K562 (cell line): ENCODE measurements around the gene CAPZB. TPM values are rescaled to one million over a fixed set of nuclear protein-coding genes. Genes with fewer than 3 reads are reported as not detected.

Experiments
- ATAC-seq: fragments of 200-7000 bp; cut with Tn5 transposase; 3 replicates; pipeline ENCODE4 v1.9.1; 2020; ENCODE audit warnings: moderate library complexity
- BruUV-seq: library from RNA; stranded (reverse); fragments of 400-500 nt; replicated peaks from 2 replicates; lab custom pipeline; 2021; lab: Mats Ljungman, UMichigan
- CTCF ChIA-PET: fragments of 300-600 bp; formaldehyde crosslinking; extraction: SDS; loops from one replicate; lab custom pipeline; 2021; ENCODE audit warnings: low intra/inter-chr PET ratio; lab: Yijun Ruan, JAX
- POLR2A ChIA-PET: fragments of 300-600, 350-650 bp; sonication (Branson Sonifier 250); formaldehyde crosslinking; extraction: SDS; loops from one replicate; lab custom pipeline; 2021; ENCODE audit warnings: antibody characterized with exemption, inconsistent platforms; lab: Yijun Ruan, JAX
- DNase-seq, 4 experiments: peaks; one replicate each; pipeline versions ENCODE4 v3.0.0 to v3.0.0-alpha.2; 2011 to 2018; ENCODE audit warnings: low spot score in 3 of 4, mixed read lengths in 3 of 4; ENCODE audit errors: extremely low read depth in 1 of 4
- FAIRE-seq: peaks from 2 replicates; lab custom pipeline; 2011; peaks lifted over from hg19 to GRCh38; lab: Jason Lieb, UNC
- H2AFZ ChIP-seq: 2 replicates; pipeline ENCODE4 v1.6.0; 2011; ENCODE audit warnings: low read depth, low read length, control low read depth, inconsistent platforms
- H3K27ac ChIP-seq: fragments of 200-600 bp; 3 replicates; pipeline ENCODE4 v1.8.0; 2011; ENCODE audit warnings: low read depth, mild to moderate bottlenecking, control low read depth, inconsistent platforms, low read length, moderate library complexity, mixed read lengths; ENCODE audit errors: extremely low read depth
- H3K27me3 ChIP-seq, 2 experiments: fragments of 300-600 bp in 1 of 2; 2 replicates in 1 of 2; 3 replicates in 1 of 2; pipeline versions ENCODE4 v1.6.0 to v1.8.0; 2011; ENCODE audit warnings: inconsistent platforms in 2 of 2, low read length in 2 of 2, mild to moderate bottlenecking in 1 of 2, mixed read lengths in 1 of 2, moderate library complexity in 1 of 2; ENCODE audit not compliant: control insufficient read depth in 2 of 2, insufficient read depth in 2 of 2
- H3K36me3 ChIP-seq: fragments of 300-600 bp; 3 replicates; pipeline ENCODE4 v1.8.0; 2011; ENCODE audit warnings: mild to moderate bottlenecking, low read length, inconsistent platforms; ENCODE audit not compliant: control insufficient read depth, insufficient read depth
- H3K4me1 ChIP-seq, 2 experiments: fragments of 200-600 bp in 1 of 2; replicated peaks in 1 of 2; 2 replicates in 1 of 2; 3 replicates in 1 of 2; pipeline versions ENCODE4 v1.5.1 to v1.8.0; 2011; ENCODE audit warnings: inconsistent platforms in 2 of 2, low read length in 2 of 2, mild to moderate bottlenecking in 1 of 2, mixed read lengths in 1 of 2, moderate library complexity in 1 of 2; ENCODE audit not compliant: control insufficient read depth in 2 of 2, insufficient read depth in 2 of 2
- H3K4me2 ChIP-seq: 2 replicates; pipeline ENCODE4 v1.6.1; 2011; ENCODE audit warnings: low read length, control low read depth, inconsistent platforms, mixed read lengths; ENCODE audit not compliant: insufficient read depth
- H3K4me3 ChIP-seq: fragments of 200-600 bp; sonication (generic), shearing (Covaris generic); 2 replicates; pipeline ENCODE4 v1.5.1; 2016; ENCODE audit warnings: control low read depth, inconsistent platforms
- H3K79me2 ChIP-seq: fragments of 200-600 bp; 3 replicates; pipeline ENCODE4 v1.8.0; 2011; ENCODE audit warnings: low read length, inconsistent platforms; ENCODE audit not compliant: control insufficient read depth, insufficient read depth
- H3K9ac ChIP-seq, 2 experiments: 2 replicates each; pipeline versions ENCODE4 v1.6.0 to v1.6.1; 2011; ENCODE audit warnings: low read depth in 2 of 2, low read length in 2 of 2, control low read depth in 1 of 2, inconsistent platforms in 1 of 2, mild to moderate bottlenecking in 1 of 2, mixed read lengths in 1 of 2; ENCODE audit not compliant: insufficient read depth in 1 of 2
- H3K9me1 ChIP-seq: one replicate; pipeline ENCODE4 v1.6.0; 2011; ENCODE audit warnings: inconsistent platforms, mild to moderate bottlenecking, low read length, moderate library complexity; ENCODE audit not compliant: control insufficient read depth, insufficient read depth
- H3K9me3 ChIP-seq: replicated peaks from 2 replicates; pipeline ENCODE4 v1.5.1; 2011; ENCODE audit warnings: low read depth, low read length, inconsistent platforms; ENCODE audit not compliant: control insufficient read depth, insufficient read depth
- H4K20me1 ChIP-seq: replicated peaks from 2 replicates; pipeline ENCODE4 v1.6.1; 2011; ENCODE audit warnings: low read length, inconsistent platforms, mixed read lengths; ENCODE audit not compliant: control insufficient read depth, insufficient read depth
- CBX1 ChIP-seq: sonication (generic); IDR thresholded peaks from 2 replicates; pipeline ENCODE4 v1.6.1; 2016; ENCODE audit warnings: antibody characterized with exemption, low read depth, mild to moderate bottlenecking
- CREBBP ChIP-seq: IDR thresholded peaks from one replicate; pipeline ENCODE4 v1.6.1; 2012; ENCODE audit warnings: low read depth, mild to moderate bottlenecking, control low read depth, inconsistent platforms, low read length
- KAT8 ChIP-seq: fragments of 450-650 bp; IDR thresholded peaks from 2 replicates; pipeline ENCODE4 v1.6.1; 2016; ENCODE audit warnings: low read depth, mild to moderate bottlenecking
- RBM22 ChIP-seq: fragments of 200-400 bp; formaldehyde crosslinking; IDR thresholded peaks from 2 replicates; pipeline ENCODE4 v1.6.1; 2018; ENCODE audit warnings: low read length, low read depth; ENCODE audit not compliant: poor library complexity, severe bottlenecking
- SMAD3 ChIP-seq: fragments of 450-650 bp; formaldehyde crosslinking; conservative IDR thresholded peaks from 2 replicates; pipeline ENCODE4 v1.4.0; 2020; ENCODE audit warnings: mild to moderate bottlenecking
- SMARCA4 ChIP-seq: fragments of 450-650 bp; IDR thresholded peaks from 2 replicates; pipeline ENCODE4 v1.6.1; 2016
- ZKSCAN3 ChIP-seq: fragments of 250-450 bp; sonication (Bioruptor Pico); IDR thresholded peaks from 2 replicates; pipeline ENCODE4 v1.4.0; 2020
- ZNF766 ChIP-seq: fragments of 200-800 bp; sonication (Bioruptor generic); conservative IDR thresholded peaks from 2 replicates; pipeline ENCODE4 v1.6.1; 2016; ENCODE audit warnings: missing genetic modification characterization, missing compliant biosample characterization
- WGBS: fragments of 100-300 bp; shearing (Covaris generic); methylation state at CpG from one replicate; pipeline ENCODE4 v1.1.6; 2016; ENCODE audit warnings: low coverage, mixed read lengths; ENCODE audit not compliant: insufficient coverage; ENCODE audit errors: missing lambda C conversion rate; 5-methylcytosine and 5-hydroxymethylcytosine counted together
- in situ Hi-C: fragments of 300-500 bp; cut with MboI; formaldehyde crosslinking; loops from 4 replicates; pipeline ENCODE4 v1.15.0; 2018; ENCODE audit warnings: inconsistent platforms, mixed read lengths
- intact Hi-C: fragments of 100-400 bp; cut with micrococcal nuclease; formaldehyde crosslinking; loops from 2 replicates; pipeline ENCODE4 v1.14.2; 2022
- polyA plus RNA-seq, 8 experiments: library from polyadenylated mRNA; depleted of rRNA in 4 of 8; stranded (reverse) in 5 of 8; unstranded in 3 of 8; fragments of >200 nt; fragmentation: Nextera tagmentation in 2 of 8; fragmentation: Illumina TruSeq in 1 of 8; extraction: Ambion mirVana in 2 of 8; extraction: Trizol in 1 of 8; gene quantifications; 2 replicates each; pipeline versions ENCODE4 v1.2.1 to v1.2.3, GENCODE V29; 2011 to 2014; ENCODE audit warnings: inconsistent platforms in 1 of 8, missing spikeins in 1 of 8
- total RNA-seq, 7 experiments: library from RNA; depleted of rRNA in 6 of 7; stranded (reverse); fragments of >200 nt in 6 of 7; fragmentation: Illumina TruSeq in 2 of 7; extraction: Trizol in 2 of 7; gene quantifications; 2 replicates each; pipeline versions ENCODE4 v1.2.1 to v1.2.3, GENCODE V29; 2011 to 2021; ENCODE audit warnings: low replicate concordance in 1 of 7
- TF ChIP-seq, protein P1 (sequence below), 2 experiments: IDR thresholded peaks; 2 replicates each; pipeline ENCODE4 v1.6.1; 2012; ENCODE audit warnings: improper control_type of control experiment in 2 of 2, low read depth in 2 of 2, low read length in 2 of 2, borderline replicate concordance in 1 of 2
- TF ChIP-seq, protein P2 (sequence below), 2 experiments: IDR thresholded peaks in 1 of 2; conservative IDR thresholded peaks in 1 of 2; 2 replicates each; pipeline ENCODE4 v1.6.1; 2016; ENCODE audit warnings: low read depth in 2 of 2, mild to moderate bottlenecking in 1 of 2, missing compliant biosample characterization in 1 of 2, missing genetic modification characterization in 1 of 2, moderate library complexity in 1 of 2

Gene CAPZB
- total and polyA plus RNA-seq, 9 of the 15 experiments (the other 6 are each of a cell fraction or from before 2014, with no cell fraction given), result 57.6 to 297 (median 125) TPM

DNA sequence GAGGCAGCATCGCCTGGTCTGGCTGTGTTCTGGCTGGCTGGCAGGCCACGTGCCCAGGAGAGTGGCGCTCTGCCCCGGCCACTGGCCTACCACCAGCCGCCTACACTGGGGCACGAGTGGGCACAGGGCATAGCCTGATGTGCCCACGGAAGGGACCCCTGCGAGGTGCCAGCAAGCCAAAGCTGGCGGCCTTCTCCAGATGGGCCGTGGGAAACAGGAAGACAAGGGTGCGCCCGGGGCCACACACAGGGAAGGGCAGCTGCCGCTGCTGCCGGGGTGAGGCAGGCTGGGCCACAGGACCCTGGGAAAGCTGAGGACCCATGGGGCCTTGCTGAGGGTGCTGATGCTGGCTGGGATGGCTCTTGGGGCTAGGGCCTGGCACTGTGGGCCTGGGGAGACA is 132.5 kb downstream of the CAPZB start:
- no peak overlapping the region for H2AFZ ChIP-seq
- POLR2A ChIA-PET, result interaction anchor here (0.6 to 0.9 kb wide), 2 partner anchors 274 to 307 kb away, joined by 3 read pairs; no protein-coding TSS in a partner anchor
- no peak overlapping the region for H3K27ac ChIP-seq
- H3K4me1 ChIP-seq, result peaks cover 0 to 13% of the 10 kb centered on the region in 2 experiments; a peak in 3 of 5 replicates
- intact Hi-C loops, result no loop called here
- no peak for FAIRE-seq
- no peak overlapping the region for H3K4me3 ChIP-seq
- no peak for ATAC-seq
- H3K4me2 ChIP-seq, result no peak overlapping the region
- WGBS, result 98% methylated on average over 14 of the region's 14 CpGs
- 0 out of 4 replicates have a peak overlapping the region, but pooled peaks of 1 of the 2 experiments have one; percentile 22 for H3K9ac ChIP-seq
- no peaks in the 10 kb centered on the region for H3K79me2 ChIP-seq
- BruUV-seq, result no TSS peak
- H3K36me3 ChIP-seq, result peaks cover 56% of the 10 kb centered on the region; the same call in 2 of the 3 replicates
- no peaks in the 10 kb centered on the region for H3K9me1 ChIP-seq
- in situ Hi-C loops, result no loop called here
- H3K27me3 ChIP-seq, result no peaks in the 10 kb centered on the region
- CTCF ChIA-PET, result no interaction called here
- DNase-seq, result no peak
- H3K9me3 ChIP-seq, result no peaks in the 10 kb centered on the region
- H4K20me1 ChIP-seq, result peaks cover 3% of the 10 kb centered on the region; the same call in 1 of the 2 replicates
- TF ChIP-seq CREBBP (no peak), CBX1 (no peak), SMAD3 (no peak), KAT8 (no peak), ZNF766 (no peak), ZKSCAN3 (no peak), RBM22 (peak; percentile 79), SMARCA4 (no peak)
- TF ChIP-seq, protein P1, sequence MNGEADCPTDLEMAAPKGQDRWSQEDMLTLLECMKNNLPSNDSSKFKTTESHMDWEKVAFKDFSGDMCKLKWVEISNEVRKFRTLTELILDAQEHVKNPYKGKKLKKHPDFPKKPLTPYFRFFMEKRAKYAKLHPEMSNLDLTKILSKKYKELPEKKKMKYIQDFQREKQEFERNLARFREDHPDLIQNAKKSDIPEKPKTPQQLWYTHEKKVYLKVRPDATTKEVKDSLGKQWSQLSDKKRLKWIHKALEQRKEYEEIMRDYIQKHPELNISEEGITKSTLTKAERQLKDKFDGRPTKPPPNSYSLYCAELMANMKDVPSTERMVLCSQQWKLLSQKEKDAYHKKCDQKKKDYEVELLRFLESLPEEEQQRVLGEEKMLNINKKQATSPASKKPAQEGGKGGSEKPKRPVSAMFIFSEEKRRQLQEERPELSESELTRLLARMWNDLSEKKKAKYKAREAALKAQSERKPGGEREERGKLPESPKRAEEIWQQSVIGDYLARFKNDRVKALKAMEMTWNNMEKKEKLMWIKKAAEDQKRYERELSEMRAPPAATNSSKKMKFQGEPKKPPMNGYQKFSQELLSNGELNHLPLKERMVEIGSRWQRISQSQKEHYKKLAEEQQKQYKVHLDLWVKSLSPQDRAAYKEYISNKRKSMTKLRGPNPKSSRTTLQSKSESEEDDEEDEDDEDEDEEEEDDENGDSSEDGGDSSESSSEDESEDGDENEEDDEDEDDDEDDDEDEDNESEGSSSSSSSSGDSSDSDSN (IDR thresholded peaks at IDR 0.05; ENCODE audit: borderline replicate concordance in 1 of 2, low read depth in 2 of 2, low read length in 2 of 2), result no peak
- TF ChIP-seq, protein P2, sequence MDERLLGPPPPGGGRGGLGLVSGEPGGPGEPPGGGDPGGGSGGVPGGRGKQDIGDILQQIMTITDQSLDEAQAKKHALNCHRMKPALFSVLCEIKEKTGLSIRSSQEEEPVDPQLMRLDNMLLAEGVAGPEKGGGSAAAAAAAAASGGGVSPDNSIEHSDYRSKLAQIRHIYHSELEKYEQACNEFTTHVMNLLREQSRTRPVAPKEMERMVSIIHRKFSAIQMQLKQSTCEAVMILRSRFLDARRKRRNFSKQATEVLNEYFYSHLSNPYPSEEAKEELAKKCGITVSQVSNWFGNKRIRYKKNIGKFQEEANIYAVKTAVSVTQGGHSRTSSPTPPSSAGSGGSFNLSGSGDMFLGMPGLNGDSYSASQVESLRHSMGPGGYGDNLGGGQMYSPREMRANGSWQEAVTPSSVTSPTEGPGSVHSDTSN (CRISPR knock-in tag; IDR thresholded peaks at IDR 0.05; ENCODE audit: low read depth), result no peak
- TF ChIP-seq, protein P2 (tag; conservative IDR thresholded peaks at IDR 0.05; ENCODE audit: low read depth), result no peak
